ENCODE measurements around the gene UCK2.

The UCK2 gene

GRCh38 chr1:165857046-165857801, 29.8 kb downstream of the UCK2 start:
- DNase-seq: no peak

DNA sequence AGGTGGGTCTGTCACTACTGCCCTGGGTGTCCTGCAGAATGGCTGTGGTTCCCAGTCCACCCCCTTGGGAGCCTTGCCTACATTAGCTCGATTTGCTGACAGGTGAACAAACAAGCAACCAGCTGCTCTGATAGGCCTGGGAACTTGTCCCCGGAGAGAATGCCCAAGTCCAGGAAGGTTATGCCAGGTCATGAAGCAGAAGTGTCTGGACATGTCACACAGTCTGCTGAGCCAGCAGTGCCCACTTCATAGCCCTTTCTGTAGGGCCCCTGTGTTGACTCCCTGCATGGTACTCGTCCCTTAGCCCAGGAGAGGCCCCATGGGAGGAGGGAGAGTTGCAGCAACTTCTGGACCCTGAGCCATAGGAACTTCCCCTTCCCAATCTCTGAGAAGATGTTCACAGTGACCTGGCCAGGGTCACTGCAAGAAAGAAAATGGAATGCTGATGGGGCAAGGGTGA, 31.0 kb downstream of the UCK2 start:
- no peak for DNase-seq

DNA sequence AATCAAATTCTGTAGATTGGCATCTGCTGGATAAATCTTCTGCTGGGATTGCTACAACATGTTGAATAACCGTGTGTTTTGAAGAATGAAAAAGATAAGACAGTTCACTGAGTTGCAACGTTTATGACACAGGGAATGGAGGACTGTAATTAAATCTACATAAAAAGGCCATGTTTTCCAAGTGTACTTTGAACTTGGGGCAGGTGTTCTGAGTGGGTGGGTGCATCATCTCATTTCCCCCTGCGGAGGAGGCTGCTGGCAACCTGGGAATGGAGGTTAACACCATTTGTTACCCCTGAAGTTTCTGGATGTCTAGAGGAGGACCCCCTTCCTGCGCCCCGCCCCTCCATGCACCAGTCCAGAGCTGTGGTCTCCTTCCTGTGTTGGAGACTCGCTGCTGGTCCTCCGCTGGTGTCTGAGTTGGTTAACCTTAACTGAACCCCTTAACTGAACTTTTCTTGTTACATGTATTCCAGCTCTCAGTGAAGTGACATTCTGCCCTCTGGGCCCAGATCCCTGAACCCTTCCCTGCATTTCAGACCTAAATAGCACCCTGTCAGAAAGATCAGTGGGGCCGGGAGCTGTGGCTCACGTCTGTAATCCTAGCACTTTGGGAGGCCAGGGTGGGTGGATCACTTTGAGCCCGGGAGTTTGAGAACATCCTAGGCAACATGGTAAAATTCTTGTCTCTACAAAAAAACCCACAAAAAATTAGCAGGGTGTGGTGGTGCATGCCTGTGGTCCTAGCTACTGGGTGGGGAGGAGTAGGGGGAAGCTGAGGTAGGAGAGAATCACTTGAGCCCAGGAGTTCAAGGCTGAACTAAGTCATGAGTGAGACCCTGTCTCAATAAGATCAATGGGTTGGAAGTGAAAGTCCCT, 31.8 kb downstream of the UCK2 start:
- DNase-seq: no peak

GRCh38 chr1:165860065-165860464, 32.7 kb downstream of the UCK2 start:
- DNase-seq: no peak

DNA sequence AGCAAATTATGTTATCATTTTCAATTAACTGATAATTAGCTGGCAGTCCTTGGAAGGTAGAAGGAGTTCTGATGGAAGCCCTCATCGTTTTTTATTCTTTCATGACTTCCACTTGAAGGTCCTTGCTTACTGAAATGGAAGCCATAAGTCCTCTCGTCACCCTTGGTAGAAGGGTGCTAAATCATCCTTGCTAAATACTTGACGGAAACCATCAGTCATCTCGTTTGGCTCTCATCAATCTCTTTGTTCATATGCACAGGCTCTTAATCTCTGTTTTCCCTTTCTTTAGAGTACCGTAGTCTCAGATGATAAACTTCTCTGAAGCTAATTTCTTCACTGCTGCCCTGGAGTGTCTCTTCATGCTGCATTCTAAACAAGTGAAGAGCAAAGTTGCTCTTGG, 34.5 kb downstream of the UCK2 start:
- DNase-seq: no peak

- DNase-seq: no peak
Observed at GRCh38 chr1:165862448-165862847, 35.0 kb downstream of the UCK2 start.

- DNase-seq: no peak
Observed at GRCh38 chr1:165863346-165863745, 35.9 kb downstream of the UCK2 start.

DNA sequence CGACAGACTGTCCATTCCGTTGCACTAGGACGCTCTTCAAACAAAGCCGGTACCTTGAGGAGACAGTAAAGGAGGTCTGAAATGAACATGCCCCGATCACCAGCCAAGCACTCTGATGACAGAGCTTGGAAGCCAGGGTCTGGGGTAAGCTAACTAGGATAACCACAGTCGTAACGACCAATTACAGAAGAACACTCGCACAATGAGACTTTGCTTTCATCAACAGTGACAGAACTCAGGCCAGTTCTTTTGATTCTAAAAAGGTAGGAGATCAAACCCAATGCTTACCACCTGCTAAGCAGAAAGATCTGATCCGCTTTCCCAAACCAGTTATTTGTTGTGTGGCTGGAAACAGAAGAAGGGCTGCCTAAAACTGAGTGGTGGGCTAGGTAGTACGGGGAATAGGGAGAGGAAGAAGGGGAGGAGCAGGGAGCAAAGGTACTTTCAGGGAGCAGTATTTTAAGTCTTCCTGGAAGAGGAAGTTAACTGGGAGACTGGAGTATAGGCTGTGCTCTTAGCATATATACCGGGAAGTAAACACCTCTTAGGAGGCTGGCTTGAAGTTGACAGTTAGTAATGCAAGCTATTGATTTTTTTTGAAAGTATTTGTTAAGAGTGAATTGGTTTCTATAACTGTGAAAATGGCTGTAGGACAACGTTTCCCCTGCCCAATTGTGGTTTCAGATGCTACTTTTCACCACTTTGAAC, 38.4 kb downstream of the UCK2 start:
- DNase-seq: no peak

- DNase-seq: no peak
Observed at GRCh38 chr1:165869343-165869742, 41.9 kb downstream of the UCK2 start.

- DNase-seq: no peak
Observed at GRCh38 chr1:165871311-165872067, 44.1 kb downstream of the UCK2 start.

DNA sequence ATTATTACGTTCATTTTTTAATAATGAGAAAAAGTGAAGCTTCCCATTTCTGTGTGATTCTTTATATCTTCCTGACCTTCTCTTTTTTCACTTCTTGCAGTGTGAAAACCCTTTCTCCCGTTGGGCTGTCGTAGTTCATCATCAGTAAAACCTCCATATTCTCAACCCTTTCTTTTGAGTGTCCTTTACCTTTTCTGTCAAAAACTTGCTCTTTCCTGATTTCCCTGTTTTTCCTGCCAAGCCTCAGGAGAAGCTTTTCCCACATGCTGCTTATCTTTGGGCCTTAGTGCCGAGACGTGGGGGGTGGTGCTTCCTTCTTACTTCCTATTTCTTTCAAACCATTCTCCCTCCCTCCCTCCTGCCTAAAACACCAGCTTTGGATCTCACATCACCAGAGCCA, 46.1 kb downstream of the UCK2 start:
- DNase-seq: no peak

GRCh38 chr1:165874643-165875042, 47.2 kb downstream of the UCK2 start:
- no peak for DNase-seq

- no peak for DNase-seq
Observed at GRCh38 chr1:165875171-165875570, 47.8 kb downstream of the UCK2 start.

- no peak for DNase-seq
Observed at GRCh38 chr1:165875604-165876003, 48.2 kb downstream of the UCK2 start.

GRCh38 chr1:165876121-165876520, 48.7 kb downstream of the UCK2 start:
- DNase-seq: no peak

GRCh38 chr1:165877411-165877810, 50.0 kb downstream of the UCK2 start:
- no peak for DNase-seq

DNA sequence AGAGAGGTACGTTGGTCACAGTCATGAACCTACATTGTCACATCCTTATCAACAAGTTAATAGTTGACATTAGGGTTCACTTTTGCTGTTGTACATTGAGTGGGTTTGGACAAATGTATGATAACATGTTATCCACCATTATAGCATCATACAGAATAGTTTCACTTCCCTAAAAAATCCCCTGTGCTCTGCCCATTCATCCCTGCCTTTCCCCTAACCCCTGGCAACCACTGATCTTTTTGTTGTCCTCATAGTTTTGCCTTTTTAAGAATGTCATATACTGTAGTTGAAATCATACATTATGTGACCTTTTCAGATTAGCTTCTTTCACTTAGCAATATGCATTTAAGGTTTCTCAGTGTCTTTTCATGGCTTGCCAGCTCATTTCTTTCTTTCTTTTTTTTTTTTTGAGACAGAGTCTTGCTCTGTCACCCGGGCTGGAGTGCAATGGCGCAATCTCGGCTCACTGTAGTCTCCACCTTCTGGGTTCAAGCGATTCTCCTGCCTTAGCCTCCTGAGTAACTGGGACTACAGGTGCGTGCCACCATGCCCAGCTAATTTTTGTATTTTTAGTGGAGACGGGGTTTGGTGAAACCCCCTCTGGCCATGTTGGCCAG, 50.6 kb downstream of the UCK2 start:
- DNase-seq: no peak

- DNase-seq: no peak
Observed at GRCh38 chr1:165879946-165880345, 52.5 kb downstream of the UCK2 start.

DNA sequence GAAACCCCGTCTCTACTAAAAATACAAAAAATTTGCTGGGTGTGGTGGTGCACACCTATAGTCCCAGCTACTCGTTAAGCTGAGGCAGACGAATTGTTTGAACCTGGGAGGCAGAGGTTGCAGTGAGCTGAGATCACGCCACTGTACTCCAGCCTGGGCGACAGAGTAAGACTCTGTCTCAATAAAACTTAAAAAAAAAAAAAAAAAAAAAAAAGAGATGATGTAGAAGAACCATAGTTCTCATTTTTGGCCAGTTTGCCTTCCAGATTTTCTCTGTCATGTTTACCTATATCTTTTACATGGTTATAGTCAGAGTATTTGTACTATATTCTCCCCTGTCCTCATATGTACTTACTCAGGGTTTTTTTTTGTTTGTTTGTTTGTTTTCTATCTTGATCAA, 53.6 kb downstream of the UCK2 start:
- DNase-seq: no peak

DNA sequence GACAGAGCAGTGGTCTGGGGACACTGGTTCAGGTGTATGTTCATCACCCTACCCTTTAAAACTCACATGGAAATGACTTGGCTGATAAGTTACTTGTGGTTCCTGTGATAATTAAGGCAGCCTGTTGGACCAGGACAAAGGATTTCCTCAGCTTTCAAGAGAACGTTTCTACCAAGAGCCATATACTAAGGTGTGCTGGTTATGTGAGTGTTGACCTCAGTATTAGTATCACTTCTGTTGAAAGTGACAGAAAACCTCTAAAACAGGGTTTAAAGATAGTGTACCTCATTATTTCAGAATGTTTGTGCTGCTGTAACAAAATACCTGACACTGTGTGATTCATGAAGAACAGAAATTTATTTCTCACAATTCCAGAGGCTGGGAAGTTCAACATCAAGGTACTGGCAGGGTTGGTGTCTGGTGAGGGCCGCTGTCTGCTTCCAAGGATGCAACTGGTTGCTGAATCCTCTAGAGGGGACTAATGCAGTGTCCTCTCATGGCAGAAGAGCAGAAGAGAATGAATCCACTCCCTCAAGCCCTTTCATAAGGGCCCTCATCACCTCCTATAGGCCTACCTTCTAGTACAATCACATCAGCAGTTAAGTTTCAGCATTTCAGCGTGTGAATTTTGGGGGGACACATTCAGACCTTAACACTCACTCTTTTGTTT, 54.9 kb downstream of the UCK2 start:
- DNase-seq: no peak

- no peak for DNase-seq
Observed at GRCh38 chr1:165883056-165883455, 55.6 kb downstream of the UCK2 start.

Measured in NCI-H2227 treated with DMSO at 0.1 percent for 48 hours (cell line).